MCF 10A (cell line): ENCODE data around the gene STUB1. TPM values are rescaled to one million over a fixed set of nuclear protein-coding genes. Genes with fewer than 3 reads are reported as not detected.

Experiments
- BruUV-seq: library from RNA; stranded (reverse); fragments of 400-500 nt; replicated peaks from 2 replicates; lab custom pipeline; 2021; lab: Mats Ljungman, UMichigan
- CTCF ChIA-PET: fragments of 300-600 bp; sonication (Branson Sonifier 250); formaldehyde crosslinking; extraction: SDS; loops from one replicate; lab custom pipeline; 2021; ENCODE audit warnings: antibody characterized with exemption, inconsistent platforms; lab: Yijun Ruan, JAX
- POLR2A ChIA-PET: fragments of 300-600, 350-650 bp; sonication (Branson Sonifier 250); formaldehyde crosslinking; extraction: SDS; loops from one replicate; lab custom pipeline; 2020; ENCODE audit warnings: antibody characterized with exemption, inconsistent platforms; lab: Yijun Ruan, JAX
- DNase-seq: peaks from one replicate; pipeline ENCODE4 v3.0.0-alpha.2; 2018; ENCODE audit not compliant: unreplicated experiment
- H3K27ac Mint-ChIP-seq: one replicate; pipeline ENCODE4 v1.8.0; 2022; ENCODE audit warnings: mild to moderate bottlenecking, low read depth, mixed read lengths; ENCODE audit not compliant: unreplicated experiment
- H3K27me3 Mint-ChIP-seq: one replicate; pipeline ENCODE4 v1.8.0; 2022; ENCODE audit warnings: mixed read lengths; ENCODE audit not compliant: insufficient read depth, unreplicated experiment
- H3K36me3 Mint-ChIP-seq: one replicate; pipeline ENCODE4 v1.8.0; 2022; ENCODE audit warnings: mild to moderate bottlenecking, moderate library complexity, mixed read lengths; ENCODE audit not compliant: insufficient read depth, unreplicated experiment
- H3K4me1 Mint-ChIP-seq: one replicate; pipeline ENCODE4 v1.8.0; 2022; ENCODE audit warnings: mixed read lengths; ENCODE audit not compliant: insufficient read depth, unreplicated experiment
- H3K4me3 Mint-ChIP-seq: one replicate; pipeline ENCODE4 v1.8.0; 2022; ENCODE audit warnings: mild to moderate bottlenecking, moderate library complexity, mixed read lengths; ENCODE audit not compliant: unreplicated experiment
- H3K9me3 Mint-ChIP-seq: one replicate; pipeline ENCODE4 v1.8.0; 2022; ENCODE audit warnings: mixed read lengths; ENCODE audit not compliant: unreplicated experiment
- intact Hi-C: fragments of 100-400 bp; cut with micrococcal nuclease; formaldehyde crosslinking; loops from 2 replicates; pipeline ENCODE4 v1.14.1; 2022
- total RNA-seq: library from RNA; stranded (reverse); gene quantifications from 2 replicates; pipeline ENCODE4 v1.2.3, GENCODE V29; 2022
- TF ChIP-seq, protein P1 (sequence below): fragments of 200-600 bp; IDR thresholded peaks from one replicate; pipeline ENCODE4 v1.8.0; 2022; ENCODE audit warnings: antibody characterized with exemption, mild to moderate bottlenecking; ENCODE audit not compliant: unreplicated experiment

Gene STUB1
- total RNA-seq, 1 experiment from 2014 or later, result 124 TPM

DNA sequence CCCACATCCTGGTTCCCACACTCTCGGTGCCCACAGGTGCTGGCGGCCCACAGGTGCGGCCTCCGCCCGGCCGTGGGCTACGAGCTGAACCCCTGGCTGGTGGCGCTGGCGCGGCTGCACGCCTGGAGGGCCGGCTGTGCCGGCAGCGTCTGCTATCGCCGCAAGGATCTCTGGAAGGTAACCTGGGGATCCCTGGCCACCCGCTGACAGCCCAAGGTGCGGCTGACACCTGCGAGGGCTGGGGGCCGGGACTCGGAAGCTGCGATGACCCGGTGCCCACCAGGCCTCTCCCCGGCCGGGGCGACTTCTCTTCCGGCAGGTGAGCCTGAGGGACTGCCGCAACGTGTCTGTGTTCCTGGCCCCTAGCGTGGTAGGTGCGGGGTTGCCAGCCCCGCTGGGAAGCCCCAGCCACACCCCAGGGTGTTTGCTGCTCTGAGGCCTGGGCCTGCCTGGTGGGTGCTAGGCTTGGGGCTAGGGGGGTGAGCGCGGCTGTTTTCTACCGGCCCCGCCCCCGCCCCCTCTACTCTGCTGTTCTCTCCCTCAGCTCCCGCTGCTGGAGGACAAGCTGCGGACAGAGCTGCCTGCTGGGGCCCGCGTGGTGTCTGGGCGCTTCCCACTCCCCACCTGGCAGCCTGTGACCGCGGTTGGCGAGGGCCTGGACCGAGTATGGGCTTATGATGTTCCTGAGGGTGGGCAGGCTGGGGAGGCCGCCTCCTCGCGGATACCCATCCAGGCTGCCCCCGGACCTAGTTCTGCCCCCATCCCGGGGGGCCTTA, 41.7 kb downstream of the STUB1 start:
- Mint-ChIP-seq H3K27me3 (no peaks in the 10 kb centered on the region), H3K9me3 (no peaks in the 10 kb centered on the region), H3K4me1 (peaks cover 9% of the 10 kb centered on the region), H3K36me3 (peaks cover 36% of the 10 kb centered on the region), H3K27ac (no peak overlapping the region), H3K4me3 (peak overlapping the region; percentile 78)
- TSS peak; percentile 42 for BruUV-seq
- ChIA-PET CTCF (interaction anchor here (0.8 to 2.3 kb wide), 4 partner anchors 10 to 63 kb away, joined by 3 to 14 read pairs (median 6); no protein-coding TSS in a partner anchor), POLR2A (interaction anchor here (0.7 to 9.6 kb wide), 20 partner anchors 8 to 587 kb away, joined by 3 to 124 read pairs (median 12); partner anchors contain the start of genes CHTF18, CIAO3, FBXL16 and METRN)
- TF ChIP-seq, protein P1, sequence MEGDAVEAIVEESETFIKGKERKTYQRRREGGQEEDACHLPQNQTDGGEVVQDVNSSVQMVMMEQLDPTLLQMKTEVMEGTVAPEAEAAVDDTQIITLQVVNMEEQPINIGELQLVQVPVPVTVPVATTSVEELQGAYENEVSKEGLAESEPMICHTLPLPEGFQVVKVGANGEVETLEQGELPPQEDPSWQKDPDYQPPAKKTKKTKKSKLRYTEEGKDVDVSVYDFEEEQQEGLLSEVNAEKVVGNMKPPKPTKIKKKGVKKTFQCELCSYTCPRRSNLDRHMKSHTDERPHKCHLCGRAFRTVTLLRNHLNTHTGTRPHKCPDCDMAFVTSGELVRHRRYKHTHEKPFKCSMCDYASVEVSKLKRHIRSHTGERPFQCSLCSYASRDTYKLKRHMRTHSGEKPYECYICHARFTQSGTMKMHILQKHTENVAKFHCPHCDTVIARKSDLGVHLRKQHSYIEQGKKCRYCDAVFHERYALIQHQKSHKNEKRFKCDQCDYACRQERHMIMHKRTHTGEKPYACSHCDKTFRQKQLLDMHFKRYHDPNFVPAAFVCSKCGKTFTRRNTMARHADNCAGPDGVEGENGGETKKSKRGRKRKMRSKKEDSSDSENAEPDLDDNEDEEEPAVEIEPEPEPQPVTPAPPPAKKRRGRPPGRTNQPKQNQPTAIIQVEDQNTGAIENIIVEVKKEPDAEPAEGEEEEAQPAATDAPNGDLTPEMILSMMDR, result no peak
- intact Hi-C loops, result no loop called here
- DNase-seq, result no peak

DNA sequence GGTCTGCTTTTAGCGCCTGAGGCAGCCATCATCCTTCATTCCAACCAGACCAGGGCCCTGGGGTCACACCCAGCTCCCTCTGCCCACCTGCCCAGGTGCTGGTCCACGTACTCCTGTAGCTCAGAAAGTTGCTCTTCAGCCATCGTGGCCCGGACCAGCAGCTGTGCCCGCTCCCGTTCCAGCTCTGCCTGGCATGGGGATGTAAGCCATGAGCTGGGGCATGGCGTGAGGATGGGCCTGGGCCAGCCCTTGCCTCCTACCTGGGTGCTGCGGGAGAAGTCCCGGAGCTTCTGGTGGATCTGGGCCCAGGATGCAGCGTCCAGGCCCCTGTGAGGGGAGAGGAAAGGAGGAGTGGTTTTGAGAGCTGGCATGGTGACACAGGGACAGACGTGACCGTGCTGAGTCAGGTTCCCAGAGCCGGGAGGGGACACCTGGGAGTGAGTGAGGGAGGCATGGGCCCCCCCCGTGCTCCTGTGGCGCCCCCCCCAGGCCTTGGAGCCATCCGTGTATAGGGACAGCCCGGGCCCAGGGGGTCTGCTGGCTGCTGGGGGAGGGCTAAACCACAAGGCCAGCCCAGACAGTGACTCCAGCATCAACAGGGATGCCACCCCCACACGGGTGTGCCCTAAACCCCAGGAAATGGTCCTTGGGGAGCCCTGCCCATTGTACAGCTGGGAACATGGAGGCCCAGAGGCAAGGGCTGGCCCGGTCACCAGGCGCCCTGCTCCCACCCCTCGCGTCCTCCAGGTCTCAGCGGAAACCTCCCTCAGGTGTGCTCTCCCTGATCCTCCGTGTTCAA, 42.8 kb downstream of the STUB1 start:
- CTCF ChIA-PET, result no interaction called here
- TF ChIP-seq, protein P1, result no peak
- Mint-ChIP-seq H3K27ac (no peak overlapping the region), H3K4me3 (no peak overlapping the region), H3K27me3 (no peaks in the 10 kb centered on the region), H3K36me3 (peaks cover 38% of the 10 kb centered on the region), H3K4me1 (peaks cover 9% of the 10 kb centered on the region), H3K9me3 (no peaks in the 10 kb centered on the region)
- POLR2A ChIA-PET, result interaction anchor here (0.7 to 9.6 kb wide), 5 partner anchors 9 to 65 kb away, joined by 3 to 124 read pairs (median 6); partner anchors contain the start of genes CHTF18, METRN, RPUSD1 and STUB1
- no TSS peak for BruUV-seq
- intact Hi-C loops, result no loop called here
- no peak for DNase-seq

DNA sequence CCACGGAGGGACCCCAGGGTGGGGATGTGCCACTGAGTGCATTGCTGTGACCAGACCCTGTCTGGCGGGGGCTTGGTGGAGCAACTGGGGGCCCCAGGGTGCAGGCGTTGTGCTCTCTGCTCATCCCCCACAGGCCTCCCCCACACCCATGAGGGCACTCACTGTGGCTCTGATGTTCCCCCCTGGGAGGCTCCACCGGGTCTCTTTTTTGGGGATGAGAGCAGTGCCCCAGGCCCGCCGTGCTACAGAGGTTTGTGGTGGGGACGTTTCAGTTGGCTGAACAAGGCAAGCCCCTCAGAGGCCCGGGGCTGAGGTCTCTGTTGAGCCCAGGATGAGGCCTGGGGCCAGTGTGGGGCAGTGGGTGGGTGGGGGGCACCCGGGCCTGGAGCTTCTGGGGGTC, 43.5 kb downstream of the STUB1 start:
- H3K27ac Mint-ChIP-seq, result no peak overlapping the region
- TF ChIP-seq, protein P1, result no peak
- no peak for DNase-seq
- no peaks in the 10 kb centered on the region for H3K9me3 Mint-ChIP-seq
- ChIA-PET CTCF (interaction anchor here (1.1 to 2.3 kb wide), 3 partner anchors 11 to 61 kb away, joined by 3 to 9 read pairs (median 7); no protein-coding TSS in a partner anchor), POLR2A (interaction anchor here (0.6 to 9.6 kb wide), 5 partner anchors 10 to 657 kb away, joined by 3 to 124 read pairs (median 6); partner anchors contain the start of genes METRN and STUB1)
- H3K4me3 Mint-ChIP-seq, result no peak overlapping the region
- H3K36me3 Mint-ChIP-seq, result peaks cover 39% of the 10 kb centered on the region
- intact Hi-C loops, result no loop called here
- BruUV-seq, result no TSS peak
- peaks cover 7% of the 10 kb centered on the region for H3K4me1 Mint-ChIP-seq
- H3K27me3 Mint-ChIP-seq, result no peaks in the 10 kb centered on the region
